Liver (tissue), 9 donors: Measurements from ENCODE around the gene NIM1K. TPM values are rescaled to one million over a fixed set of nuclear protein-coding genes. Genes with fewer than 3 reads are reported as not detected.

Source experiments
- DNase-seq: peaks from one replicate; pipeline ENCODE4 v3.0.0-alpha.2; 2017; ENCODE audit warnings: low spot score
- H3K27ac ChIP-seq, 2 donors: one replicate each; pipeline ENCODE4 v1.7.0; 2013; ENCODE audit warnings: inconsistent platforms in 2 of 2, low read length in 2 of 2, control low read depth in 1 of 2, low read depth in 1 of 2, mild to moderate bottlenecking in 1 of 2
- H3K27me3 ChIP-seq, 4 donors: one replicate each; pipeline versions ENCODE4 v1.6.1 to v1.7.0; 2013; ENCODE audit warnings: low read length in 3 of 4, inconsistent platforms in 1 of 4, mild to moderate bottlenecking in 1 of 4, moderate library complexity in 1 of 4; ENCODE audit not compliant: control insufficient read depth in 4 of 4, insufficient read depth in 4 of 4
- H3K36me3 ChIP-seq, 4 donors: one replicate each; pipeline versions ENCODE4 v1.6.1 to v1.7.0; 2013; ENCODE audit warnings: low read length in 3 of 4, mild to moderate bottlenecking in 3 of 4, low read depth in 1 of 4, moderate library complexity in 1 of 4; ENCODE audit not compliant: control insufficient read depth in 4 of 4, insufficient read depth in 3 of 4
- H3K4me1 ChIP-seq, 4 donors: one replicate each; pipeline versions ENCODE4 v1.6.1 to v1.7.0; 2013; ENCODE audit warnings: low read length in 3 of 4, mild to moderate bottlenecking in 3 of 4, moderate library complexity in 1 of 4; ENCODE audit not compliant: control insufficient read depth in 4 of 4, insufficient read depth in 4 of 4
- H3K4me3 ChIP-seq, 3 donors: one replicate each; pipeline versions ENCODE4 v1.6.1 to v1.7.0; 2013; ENCODE audit warnings: low read length in 3 of 3, control low read depth in 1 of 3, low read depth in 1 of 3, mild to moderate bottlenecking in 1 of 3
- H3K9ac ChIP-seq, 2 donors: one replicate each; pipeline ENCODE4 v1.7.0; 2013; ENCODE audit warnings: low read length in 2 of 2, mild to moderate bottlenecking in 2 of 2, moderate library complexity in 2 of 2, control low read depth in 1 of 2, low read depth in 1 of 2
- H3K9me3 ChIP-seq, 4 donors: one replicate each; pipeline versions ENCODE4 v1.6.1 to v1.7.0; 2013; ENCODE audit warnings: low read length in 3 of 4; ENCODE audit not compliant: control insufficient read depth in 4 of 4
- EGR1 ChIP-seq, 2 donors: IDR thresholded peaks; 2 replicates each; pipeline ENCODE4 v1.6.1; 2016 to 2018; ENCODE audit warnings: antibody characterized with exemption in 2 of 2, low read depth in 2 of 2
- FOXA2 ChIP-seq: IDR thresholded peaks from 2 replicates; pipeline ENCODE4 v1.6.1; 2016; ENCODE audit warnings: antibody characterized with exemption
- GABPA ChIP-seq, 2 donors: IDR thresholded peaks in 1 of 2; conservative IDR thresholded peaks in 1 of 2; 2 replicates each; pipeline ENCODE4 v1.6.1; 2016; ENCODE audit warnings: antibody characterized with exemption in 2 of 2, mild to moderate bottlenecking in 1 of 2, moderate library complexity in 1 of 2
- HNF4A ChIP-seq, 2 donors: conservative IDR thresholded peaks; 2 replicates each; pipeline ENCODE4 v1.6.1; 2016; ENCODE audit warnings: antibody characterized with exemption in 2 of 2, mild to moderate bottlenecking in 2 of 2
- HNF4G ChIP-seq: IDR thresholded peaks from 2 replicates; pipeline ENCODE4 v1.6.1; 2016; ENCODE audit warnings: antibody characterized with exemption
- JUND ChIP-seq, 2 donors: IDR thresholded peaks; 2 replicates each; pipeline ENCODE4 v1.6.1; 2016; ENCODE audit warnings: antibody characterized with exemption in 2 of 2
- SP1 ChIP-seq: IDR thresholded peaks from 2 replicates; pipeline ENCODE4 v1.6.1; 2018; ENCODE audit warnings: antibody characterized with exemption, mild to moderate bottlenecking
- YY1 ChIP-seq: IDR thresholded peaks from 2 replicates; pipeline ENCODE4 v1.6.1; 2016; ENCODE audit warnings: antibody characterized with exemption, mild to moderate bottlenecking
- WGBS: extraction: QIAGEN DNeasy Blood & Tissue Kit; methylation state at CpG from one replicate; pipeline ENCODE4 v1.1.7; 2013; 5-methylcytosine and 5-hydroxymethylcytosine counted together
- polyA plus RNA-seq, 2 donors: library from polyadenylated mRNA; stranded (reverse) in 1 of 2; unstranded in 1 of 2; fragments of 200-250 nt in 1 of 2; fragments of >200 nt in 1 of 2; fragmentation: Nextera tagmentation in 1 of 2; extraction: Ambion mirVana in 1 of 2; gene quantifications; one replicate each; pipeline versions ENCODE4 v1.2.1 to v1.2.3, GENCODE V29; 2013 to 2015
- total RNA-seq, 2 donors: library from RNA; depleted of rRNA; stranded (reverse); fragments of >200 nt; gene quantifications; one replicate each; pipeline ENCODE4 v1.2.3, GENCODE V29; 2014
- TF ChIP-seq, protein P1 (sequence below): IDR thresholded peaks from 2 replicates; pipeline ENCODE4 v1.6.1; 2016; ENCODE audit warnings: antibody characterized with exemption
- TF ChIP-seq, protein P2 (sequence below): IDR thresholded peaks from 2 replicates; pipeline ENCODE4 v1.6.1; 2016; ENCODE audit warnings: antibody characterized with exemption
- TF ChIP-seq, protein P3 (sequence below): IDR thresholded peaks from 2 replicates; pipeline ENCODE4 v1.6.1; 2016; ENCODE audit warnings: antibody characterized with exemption, mild to moderate bottlenecking
- TF ChIP-seq, protein P4 (sequence below): IDR thresholded peaks from 2 replicates; pipeline ENCODE4 v1.6.1; 2016; ENCODE audit warnings: antibody characterized with exemption
- donor health status: healthy.
- donor health status: healthy.
- donor health status: healthy.
- donor health status: healthy.
- donor health status: healthy.

Gene NIM1K
- total and polyA plus RNA-seq, 4 donors = 0.07 to 0.15 TPM; not detected in 2

DNA sequence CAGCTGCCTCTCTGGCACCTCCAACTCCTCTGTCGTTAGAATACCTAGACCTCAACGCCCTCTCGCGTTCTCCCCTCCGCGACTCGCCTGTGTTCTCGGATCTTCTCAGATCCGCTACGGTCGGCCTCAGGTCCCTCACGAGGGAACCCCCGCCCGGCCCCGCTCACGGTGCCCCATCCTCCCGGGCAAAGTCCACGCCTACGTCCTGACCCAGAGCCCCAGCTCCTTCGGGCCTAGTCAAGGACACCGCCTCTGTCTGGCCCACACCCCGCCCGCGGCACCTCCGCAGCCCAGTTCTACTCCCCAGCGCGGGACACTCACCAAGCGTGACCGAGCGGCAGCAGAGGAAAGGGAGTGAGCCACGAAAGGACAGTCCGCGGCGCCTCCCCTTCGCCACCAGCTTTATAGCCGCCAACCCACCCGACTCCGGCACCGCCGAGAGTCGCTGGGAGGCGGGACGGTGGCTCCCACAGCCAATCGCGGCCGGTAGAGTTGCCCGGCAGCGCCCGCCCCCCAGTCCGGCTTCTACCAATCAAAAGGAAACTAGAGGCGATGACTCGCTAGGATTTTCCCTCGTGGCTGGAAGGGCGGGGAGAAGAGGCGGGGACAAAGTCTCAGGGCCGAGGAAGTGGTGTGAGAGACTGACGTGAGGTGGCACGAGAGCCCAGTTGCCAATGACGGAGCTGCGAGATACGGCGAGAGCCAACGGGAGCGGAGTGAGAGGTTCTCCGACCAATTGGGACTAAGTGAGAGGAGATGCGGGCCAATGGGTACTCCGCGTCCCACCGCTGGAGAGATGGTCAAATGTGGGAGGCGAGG, 121.2 kb downstream of the NIM1K start, which contains the start of gene HMGCS1 (continued):
- TF ChIP-seq, protein P1, sequence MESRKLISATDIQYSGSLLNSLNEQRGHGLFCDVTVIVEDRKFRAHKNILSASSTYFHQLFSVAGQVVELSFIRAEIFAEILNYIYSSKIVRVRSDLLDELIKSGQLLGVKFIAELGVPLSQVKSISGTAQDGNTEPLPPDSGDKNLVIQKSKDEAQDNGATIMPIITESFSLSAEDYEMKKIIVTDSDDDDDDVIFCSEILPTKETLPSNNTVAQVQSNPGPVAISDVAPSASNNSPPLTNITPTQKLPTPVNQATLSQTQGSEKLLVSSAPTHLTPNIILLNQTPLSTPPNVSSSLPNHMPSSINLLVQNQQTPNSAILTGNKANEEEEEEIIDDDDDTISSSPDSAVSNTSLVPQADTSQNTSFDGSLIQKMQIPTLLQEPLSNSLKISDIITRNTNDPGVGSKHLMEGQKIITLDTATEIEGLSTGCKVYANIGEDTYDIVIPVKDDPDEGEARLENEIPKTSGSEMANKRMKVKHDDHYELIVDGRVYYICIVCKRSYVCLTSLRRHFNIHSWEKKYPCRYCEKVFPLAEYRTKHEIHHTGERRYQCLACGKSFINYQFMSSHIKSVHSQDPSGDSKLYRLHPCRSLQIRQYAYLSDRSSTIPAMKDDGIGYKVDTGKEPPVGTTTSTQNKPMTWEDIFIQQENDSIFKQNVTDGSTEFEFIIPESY = peak; percentile 96
- TF ChIP-seq, protein P2, sequence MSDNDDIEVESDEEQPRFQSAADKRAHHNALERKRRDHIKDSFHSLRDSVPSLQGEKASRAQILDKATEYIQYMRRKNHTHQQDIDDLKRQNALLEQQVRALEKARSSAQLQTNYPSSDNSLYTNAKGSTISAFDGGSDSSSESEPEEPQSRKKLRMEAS = peak; percentile 71
- TF ChIP-seq HNF4G = peak; percentile 61
- TF ChIP-seq, protein P3, sequence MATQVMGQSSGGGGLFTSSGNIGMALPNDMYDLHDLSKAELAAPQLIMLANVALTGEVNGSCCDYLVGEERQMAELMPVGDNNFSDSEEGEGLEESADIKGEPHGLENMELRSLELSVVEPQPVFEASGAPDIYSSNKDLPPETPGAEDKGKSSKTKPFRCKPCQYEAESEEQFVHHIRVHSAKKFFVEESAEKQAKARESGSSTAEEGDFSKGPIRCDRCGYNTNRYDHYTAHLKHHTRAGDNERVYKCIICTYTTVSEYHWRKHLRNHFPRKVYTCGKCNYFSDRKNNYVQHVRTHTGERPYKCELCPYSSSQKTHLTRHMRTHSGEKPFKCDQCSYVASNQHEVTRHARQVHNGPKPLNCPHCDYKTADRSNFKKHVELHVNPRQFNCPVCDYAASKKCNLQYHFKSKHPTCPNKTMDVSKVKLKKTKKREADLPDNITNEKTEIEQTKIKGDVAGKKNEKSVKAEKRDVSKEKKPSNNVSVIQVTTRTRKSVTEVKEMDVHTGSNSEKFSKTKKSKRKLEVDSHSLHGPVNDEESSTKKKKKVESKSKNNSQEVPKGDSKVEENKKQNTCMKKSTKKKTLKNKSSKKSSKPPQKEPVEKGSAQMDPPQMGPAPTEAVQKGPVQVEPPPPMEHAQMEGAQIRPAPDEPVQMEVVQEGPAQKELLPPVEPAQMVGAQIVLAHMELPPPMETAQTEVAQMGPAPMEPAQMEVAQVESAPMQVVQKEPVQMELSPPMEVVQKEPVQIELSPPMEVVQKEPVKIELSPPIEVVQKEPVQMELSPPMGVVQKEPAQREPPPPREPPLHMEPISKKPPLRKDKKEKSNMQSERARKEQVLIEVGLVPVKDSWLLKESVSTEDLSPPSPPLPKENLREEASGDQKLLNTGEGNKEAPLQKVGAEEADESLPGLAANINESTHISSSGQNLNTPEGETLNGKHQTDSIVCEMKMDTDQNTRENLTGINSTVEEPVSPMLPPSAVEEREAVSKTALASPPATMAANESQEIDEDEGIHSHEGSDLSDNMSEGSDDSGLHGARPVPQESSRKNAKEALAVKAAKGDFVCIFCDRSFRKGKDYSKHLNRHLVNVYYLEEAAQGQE = peak; percentile 92

DNA sequence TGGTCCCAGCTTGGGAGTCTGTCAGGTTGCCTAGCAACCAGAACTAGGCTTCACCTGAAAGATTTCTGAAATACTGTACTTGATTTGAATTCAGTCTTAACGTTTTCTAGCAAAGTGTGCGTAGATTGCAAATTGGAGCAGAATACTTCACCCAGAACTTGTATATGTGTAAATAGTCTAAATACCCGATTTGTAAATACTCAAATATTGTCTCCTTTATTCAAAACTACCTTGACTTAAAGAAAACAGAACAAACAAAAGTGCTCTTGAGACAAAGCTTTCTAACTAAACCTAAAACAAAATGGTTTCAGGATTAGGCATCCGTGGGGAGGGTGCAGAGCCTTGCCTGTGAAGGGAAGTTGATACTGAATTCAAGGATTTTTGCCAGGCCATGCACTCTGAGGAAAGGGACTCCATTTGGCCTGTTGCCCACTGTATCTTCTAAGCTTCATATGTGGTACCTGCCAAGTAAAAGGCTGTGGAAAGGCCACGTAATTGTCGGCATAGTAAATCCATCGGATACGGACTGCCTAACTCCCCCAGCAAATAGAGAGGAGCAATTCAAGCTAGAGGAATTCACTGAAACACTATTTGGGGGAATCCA, 121.9 kb downstream of the NIM1K start:
- Histone ChIP-seq H3K4me1 (peaks cover 0 to 56% (median 27%) of the 10 kb centered on the region in 4 donors), H3K27ac (peak overlapping the region; percentile 77 to 91), H3K9me3 (no peaks in the 10 kb centered on the region), H3K27me3 (no peaks in the 10 kb centered on the region), H3K4me3 (peak overlapping the region; percentile 21 to 52 (median 25)), H3K9ac (peak overlapping the region; percentile 24 to 78), H3K36me3 (no peaks in the 10 kb centered on the region)
- WGBS = 24% methylated on average over 8 of the region's 8 CpGs
- no peak for DNase-seq
- TF ChIP-seq, protein P4, sequence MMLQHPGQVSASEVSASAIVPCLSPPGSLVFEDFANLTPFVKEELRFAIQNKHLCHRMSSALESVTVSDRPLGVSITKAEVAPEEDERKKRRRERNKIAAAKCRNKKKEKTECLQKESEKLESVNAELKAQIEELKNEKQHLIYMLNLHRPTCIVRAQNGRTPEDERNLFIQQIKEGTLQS = no peak
- peak; percentile 65 for TF ChIP-seq YY1
- TF ChIP-seq EGR1 (IDR thresholded peaks at IDR 0.05; ENCODE audit: low read depth in 2 of 2) = no peak

DNA sequence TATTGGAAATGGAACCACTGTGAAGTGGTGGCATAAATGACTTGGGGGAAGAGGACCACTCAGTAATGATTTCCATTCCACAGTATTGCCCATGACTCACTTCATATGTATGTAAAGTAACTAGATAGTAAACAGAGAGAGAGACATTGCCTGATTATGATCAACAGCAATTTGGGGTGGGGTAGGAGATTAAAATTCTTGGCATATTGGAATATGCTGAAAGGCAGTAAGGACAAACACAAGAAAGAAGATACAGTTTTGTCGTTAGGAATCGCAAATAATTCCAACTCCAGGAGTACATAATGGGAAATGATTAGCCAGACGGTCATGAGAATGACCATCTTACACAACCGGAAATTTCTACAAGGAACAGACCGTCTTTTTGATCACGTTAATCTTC, 122.7 kb downstream of the NIM1K start:
- WGBS = 33% methylated on average over 6 of the region's 6 CpGs
- Histone ChIP-seq H3K4me1 (peaks cover 0 to 49% (median 21%) of the 10 kb centered on the region in 4 donors), H3K9me3 (no peaks in the 10 kb centered on the region), H3K4me3 (no peak overlapping the region), H3K27ac (peak overlapping the region; percentile 77 to 91), H3K36me3 (no peaks in the 10 kb centered on the region), H3K9ac (no peak overlapping the region), H3K27me3 (no peaks in the 10 kb centered on the region)
- DNase-seq = no peak
- TF ChIP-seq GABPA (IDR thresholded peaks at IDR 0.05 in 1 of 2, conservative IDR thresholded peaks at IDR 0.05 in 1 of 2) (no peak), HNF4A (conservative IDR thresholded peaks at IDR 0.05) (peak in 1 of 2 donors; percentile 23), JUND (IDR thresholded peaks at IDR 0.05) (peak in 1 of 2 donors; percentile 12), SP1 (peak; percentile 28), FOXA2 (no peak)
- TF ChIP-seq, protein P3 = no peak
